ENCODE results near the gene CDK8.

GRCh38 chr13:26225896-26226617 lies 27.9 kb upstream of the CDK8 start:
- no peak for TF ChIP-seq CTCF (conservative IDR thresholded peaks at IDR 0.05; ENCODE audit: low read depth, low read length)
- TF ChIP-seq EZH2 (IDR thresholded peaks at IDR 0.05; ENCODE audit: low read length, unreplicated experiment): no peak

All from PC-3 (cell line).